KMS-11 (cell line): ENCODE measurements around the gene ASB6.

Experiments
- H2AFZ ChIP-seq: fragments of 200-600 bp; sonication (generic); 2 replicates; pipeline ENCODE4 v1.6.1; 2016; ENCODE audit warnings: antibody characterized with exemption, mixed run types, low read depth
- H3K27ac ChIP-seq: fragments of 200-600 bp; sonication (generic); 2 replicates; pipeline ENCODE4 v1.6.1; 2016; ENCODE audit warnings: mild to moderate bottlenecking, mixed run types
- H3K27me3 ChIP-seq: fragments of 200-600 bp; sonication (generic); 2 replicates; pipeline ENCODE4 v1.6.1; 2017; ENCODE audit warnings: mild to moderate bottlenecking, low read depth, mixed run types, moderate library complexity; ENCODE audit not compliant: insufficient read depth
- H3K36me3 ChIP-seq: fragments of 200-600 bp; sonication (generic); 2 replicates; pipeline ENCODE4 v1.6.1; 2017; ENCODE audit warnings: mild to moderate bottlenecking, mixed run types; ENCODE audit not compliant: insufficient read depth
- H3K4me1 ChIP-seq: fragments of 200-600 bp; sonication (generic); 2 replicates; pipeline ENCODE4 v1.6.1; 2016; ENCODE audit warnings: mild to moderate bottlenecking, low read depth, mixed run types; ENCODE audit not compliant: poor library complexity, severe bottlenecking
- H3K4me2 ChIP-seq: fragments of 200-600 bp; sonication (generic); 2 replicates; pipeline ENCODE4 v1.7.0; 2016; ENCODE audit warnings: mild to moderate bottlenecking, mixed run types
- H3K4me3 ChIP-seq: fragments of 200-600 bp; sonication (generic); IDR thresholded peaks from 2 replicates; pipeline ENCODE4 v1.6.1; 2017; ENCODE audit warnings: low read depth, low read length, mixed read lengths; ENCODE audit not compliant: insufficient read depth
- H3K79me2 ChIP-seq: fragments of 200-600 bp; sonication (generic); 2 replicates; pipeline ENCODE4 v1.6.1; 2016; ENCODE audit warnings: low read depth, mixed run types; ENCODE audit not compliant: insufficient read depth
- H3K9ac ChIP-seq: fragments of 200-600 bp; sonication (generic); 2 replicates; pipeline ENCODE4 v1.6.1; 2016; ENCODE audit warnings: mild to moderate bottlenecking, mixed run types
- H4K20me1 ChIP-seq: fragments of 200-600 bp; sonication (generic); 2 replicates; pipeline ENCODE4 v1.6.1; 2016; ENCODE audit warnings: mild to moderate bottlenecking, mixed run types; ENCODE audit not compliant: insufficient read depth
- CTCF ChIP-seq: fragments of 200-600 bp; sonication (generic); conservative IDR thresholded peaks from 2 replicates; pipeline ENCODE4 v1.6.1; 2017; ENCODE audit warnings: low read depth, mild to moderate bottlenecking, antibody characterized with exemption, low read length, moderate library complexity, mixed read lengths

Gene ASB6

GRCh38 chr9:129676287-129676686 lies 34.3 kb upstream of the ASB6 start:
- Histone ChIP-seq H3K36me3 (no peaks in the 10 kb centered on the region), H2AFZ (no peak overlapping the region), H3K27me3 (peaks cover 93% of the 10 kb centered on the region), H3K9ac (no peak overlapping the region), H3K4me2 (no peak overlapping the region), H3K27ac (no peak overlapping the region), H4K20me1 (no peaks in the 10 kb centered on the region), H3K4me3 (no peak overlapping the region), H3K79me2 (no peaks in the 10 kb centered on the region), H3K4me1 (no peaks in the 10 kb centered on the region)
- no peak for TF ChIP-seq CTCF

DNA sequence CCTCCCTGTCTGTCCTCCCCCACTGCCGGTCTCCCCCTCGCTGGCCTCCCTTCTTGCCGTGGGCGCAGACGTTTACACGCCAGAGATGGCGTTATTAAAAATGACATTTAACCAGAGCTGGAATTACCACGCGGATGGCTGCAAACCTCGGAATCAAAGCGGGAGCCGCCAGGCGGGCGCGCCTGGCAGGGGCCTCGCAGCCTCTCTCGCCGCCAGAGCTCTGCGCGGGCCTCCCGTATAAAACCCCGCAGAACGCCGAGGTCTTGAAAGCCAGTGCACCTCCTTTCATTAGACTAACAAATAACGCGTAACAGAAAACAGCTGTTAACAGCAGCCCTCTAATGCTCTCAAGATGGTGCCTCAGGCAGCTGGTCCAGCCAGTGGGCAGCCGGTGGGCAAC lies 33.7 kb upstream of the ASB6 start:
- Histone ChIP-seq H3K4me2 (no peak overlapping the region), H3K27ac (no peak overlapping the region), H4K20me1 (no peaks in the 10 kb centered on the region), H3K27me3 (peaks cover 93% of the 10 kb centered on the region), H3K4me1 (no peaks in the 10 kb centered on the region), H3K4me3 (no peak overlapping the region), H3K9ac (no peak overlapping the region), H3K36me3 (no peaks in the 10 kb centered on the region), H2AFZ (no peak overlapping the region), H3K79me2 (no peaks in the 10 kb centered on the region)
- no peak for TF ChIP-seq CTCF

GRCh38 chr9:129674229-129674628 lies 32.3 kb upstream of the ASB6 start:
- no peak overlapping the region for H2AFZ ChIP-seq
- no peaks in the 10 kb centered on the region for H3K36me3 ChIP-seq
- no peaks in the 10 kb centered on the region for H3K4me1 ChIP-seq
- TF ChIP-seq CTCF, result no peak
- H3K79me2 ChIP-seq, result no peaks in the 10 kb centered on the region
- H3K27me3 ChIP-seq, result peaks cover 96% of the 10 kb centered on the region
- no peak overlapping the region for H3K27ac ChIP-seq
- H3K4me2 ChIP-seq, result no peak overlapping the region
- no peak overlapping the region for H3K4me3 ChIP-seq
- no peaks in the 10 kb centered on the region for H4K20me1 ChIP-seq
- H3K9ac ChIP-seq, result no peak overlapping the region

GRCh38 chr9:129673602-129674001 lies 31.7 kb upstream of the ASB6 start:
- Histone ChIP-seq H3K4me2 (no peak overlapping the region), H3K9ac (no peak overlapping the region), H3K79me2 (no peaks in the 10 kb centered on the region), H3K4me1 (no peaks in the 10 kb centered on the region), H4K20me1 (no peaks in the 10 kb centered on the region), H3K36me3 (no peaks in the 10 kb centered on the region), H3K4me3 (no peak overlapping the region), H3K27ac (no peak overlapping the region), H2AFZ (no peak overlapping the region), H3K27me3 (peaks cover 96% of the 10 kb centered on the region)
- TF ChIP-seq CTCF, result no peak

- H3K27me3 ChIP-seq, result peaks cover 96% of the 10 kb centered on the region
- H3K79me2 ChIP-seq, result no peaks in the 10 kb centered on the region
- no peaks in the 10 kb centered on the region for H3K4me1 ChIP-seq
- H4K20me1 ChIP-seq, result no peaks in the 10 kb centered on the region
- no peak overlapping the region for H3K27ac ChIP-seq
- H3K36me3 ChIP-seq, result no peaks in the 10 kb centered on the region
- no peak overlapping the region for H3K9ac ChIP-seq
- H3K4me3 ChIP-seq, result no peak overlapping the region
- no peak for TF ChIP-seq CTCF
- H3K4me2 ChIP-seq, result no peak overlapping the region
- no peak overlapping the region for H2AFZ ChIP-seq
Measured at GRCh38 chr9:129672702-129673101, 30.8 kb upstream of the ASB6 start.
